ENCODE results near the gene C5. TPM values are rescaled to one million over a fixed set of nuclear protein-coding genes. Genes with fewer than 3 reads are reported as not detected.

The C5 gene
- total RNA-seq, 2 experiments from 2014 or later, result 3.8 to 7.9 TPM

DNA sequence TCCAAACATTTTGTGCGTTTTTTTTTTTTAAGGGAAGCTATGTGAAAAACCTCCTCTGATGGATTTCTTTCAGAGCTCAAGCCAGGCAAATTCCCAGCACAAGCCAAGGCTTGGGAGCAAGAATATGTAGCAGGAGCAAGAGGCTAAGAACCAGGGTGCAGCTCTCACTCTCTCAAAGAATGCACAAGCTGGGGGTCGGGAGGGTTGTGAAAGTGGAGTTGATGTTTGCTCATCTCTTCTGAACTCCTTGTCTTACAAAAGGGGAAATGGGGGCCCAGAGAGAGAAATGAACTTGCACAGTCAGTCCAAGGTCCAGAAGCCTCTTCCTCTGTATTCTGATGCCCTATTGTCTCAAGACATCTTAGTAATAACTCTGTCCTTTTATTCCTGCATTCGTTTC, 115.8 kb downstream of the C5 start:
- no peaks in the 10 kb centered on the region for H3K9me3 ChIP-seq (ENCODE audit: low read length)
- CTCF ChIA-PET (ENCODE audit: unreplicated experiment), result no interaction called here
- no TSS peak for BruUV-seq (replicated peaks)
- H3K27ac ChIP-seq (ENCODE audit: low read depth, low read length, poor library complexity, severe bottlenecking), result peak overlapping the region; percentile 96
- H3K4me1 ChIP-seq (ENCODE audit: insufficient read depth, low read length, poor library complexity, severe bottlenecking), result peaks cover 91% of the 10 kb centered on the region
- intact Hi-C loops (cut with micrococcal nuclease; ENCODE audit: unreplicated experiment), result no loop called here
- H3K79me2 ChIP-seq (ENCODE audit: insufficient read depth, low read depth, low read length), result peaks cover 4% of the 10 kb centered on the region; the same call in 1 of the 2 replicates
- POLR2A ChIA-PET, result interaction anchor here (0.7 to 21.2 kb wide), 9 partner anchors 9 to 235 kb away, joined by 3 to 372 read pairs (median 5); no protein-coding TSS in a partner anchor
- peak overlapping the region; percentile 78 for H3K4me2 ChIP-seq (ENCODE audit: low read length)
- no peaks in the 10 kb centered on the region for H3K9me2 ChIP-seq (ENCODE audit: insufficient read depth, low read length)
- no peak overlapping the region for H3K4me3 ChIP-seq (ENCODE audit: low read depth, low read length, poor library complexity, severe bottlenecking)
- no peaks in the 10 kb centered on the region for H4K20me1 ChIP-seq (ENCODE audit: insufficient read depth, low read length)
- H3K36me3 ChIP-seq (ENCODE audit: insufficient read depth, low read length), result no peaks in the 10 kb centered on the region
- peak; percentile 66 for DNase-seq (ENCODE audit: low spot score)
- no peak for TF ChIP-seq CTCF (conservative IDR thresholded peaks at IDR 0.05; ENCODE audit: low read length)
- TF ChIP-seq EZH2phosphoT487 (IDR thresholded peaks at IDR 0.05; ENCODE audit: borderline replicate concordance, low read depth, low read length), result no peak
- H2AFZ ChIP-seq (ENCODE audit: low read length), result peak overlapping the region; percentile 39; the same call in 1 of the 2 replicates

GRCh38 chr9:120933310-120934055, 116.6 kb downstream of the C5 start:
- no peaks in the 10 kb centered on the region for H4K20me1 ChIP-seq (ENCODE audit: insufficient read depth, low read length)
- H3K79me2 ChIP-seq (ENCODE audit: insufficient read depth, low read depth, low read length), result peaks cover 6% of the 10 kb centered on the region; the same call in 1 of the 2 replicates
- no peaks in the 10 kb centered on the region for H3K9me3 ChIP-seq (ENCODE audit: low read length)
- no peak for DNase-seq (ENCODE audit: low spot score)
- peak overlapping the region; percentile 96 for H3K27ac ChIP-seq (ENCODE audit: low read depth, low read length, poor library complexity, severe bottlenecking)
- ChIA-PET POLR2A (interaction anchor here (0.7 to 21.2 kb wide), 10 partner anchors 9 to 236 kb away, joined by 3 to 372 read pairs (median 4); no protein-coding TSS in a partner anchor), CTCF (ENCODE audit: unreplicated experiment) (no interaction called here)
- H3K9me2 ChIP-seq (ENCODE audit: insufficient read depth, low read length), result no peaks in the 10 kb centered on the region
- H2AFZ ChIP-seq (ENCODE audit: low read length), result peak overlapping the region; percentile 10; the same call in 1 of the 2 replicates
- H3K4me3 ChIP-seq (ENCODE audit: low read depth, low read length, poor library complexity, severe bottlenecking), result no peak overlapping the region
- TF ChIP-seq EZH2phosphoT487 (IDR thresholded peaks at IDR 0.05; ENCODE audit: borderline replicate concordance, low read depth, low read length) (no peak), CTCF (conservative IDR thresholded peaks at IDR 0.05; ENCODE audit: low read length) (no peak)
- H3K4me2 ChIP-seq (ENCODE audit: low read length), result peak overlapping the region; percentile 78
- intact Hi-C loops (cut with micrococcal nuclease; ENCODE audit: unreplicated experiment), result no loop called here
- peaks cover 98% of the 10 kb centered on the region for H3K4me1 ChIP-seq (ENCODE audit: insufficient read depth, low read length, poor library complexity, severe bottlenecking)
- no peaks in the 10 kb centered on the region for H3K36me3 ChIP-seq (ENCODE audit: insufficient read depth, low read length)
- BruUV-seq (replicated peaks), result no TSS peak
